HG02884 (cell line): ENCODE data around the gene FBRS.
"Not testable (repeated sequence)": the region's sequence is repeated elsewhere in the genome, so short reads cannot be mapped to it uniquely, and the experiment has no call there.

Source experiments
- ATAC-seq: cut with Tn5 transposase; IDR thresholded peaks from one replicate; pipeline ENCODE4 v1.9.1; 2021; ENCODE audit warnings: mild to moderate bottlenecking, moderate library complexity; ENCODE audit not compliant: unreplicated experiment

The FBRS gene

GRCh38 chr16:30663820-30664219 lies 5.6 kb downstream of the FBRS start:
- ATAC-seq = no peak

- ATAC-seq = no peak
Measured at GRCh38 chr16:30664616-30665109, 6.4 kb downstream of the FBRS start.

DNA sequence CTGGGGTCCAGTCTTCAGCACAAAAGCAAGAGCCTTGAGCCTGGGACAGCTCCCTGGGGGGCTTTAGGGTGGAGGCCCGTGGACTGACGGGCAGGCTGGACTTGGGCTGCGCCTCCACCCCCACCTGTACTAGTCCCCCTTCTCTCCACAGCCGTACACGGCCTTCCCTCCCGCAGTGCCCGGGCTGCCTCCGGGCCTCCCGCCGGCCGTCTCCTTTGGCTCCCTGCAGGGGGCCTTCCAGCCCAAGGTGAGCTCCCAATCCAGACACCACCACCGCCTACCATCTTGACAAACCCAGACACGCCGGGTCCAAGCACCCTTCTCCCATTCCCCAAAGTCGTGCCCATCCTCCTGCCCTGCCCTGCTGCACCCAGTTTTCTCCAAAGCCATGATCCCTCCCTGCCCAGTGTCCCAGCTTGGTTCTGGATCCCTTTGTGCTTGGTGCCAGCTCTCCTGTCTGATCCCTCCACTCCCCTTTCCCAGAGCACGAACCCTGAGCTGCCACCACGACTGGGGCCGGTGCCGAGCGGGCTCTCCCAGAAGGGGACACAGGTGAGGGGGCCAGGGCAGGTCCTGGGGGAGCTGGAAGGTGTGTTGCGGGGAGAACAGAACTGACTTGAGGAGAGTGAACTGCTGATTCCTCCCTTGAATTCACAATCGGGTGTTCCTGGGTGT lies 7.1 kb downstream of the FBRS start:
- ATAC-seq = no peak

DNA sequence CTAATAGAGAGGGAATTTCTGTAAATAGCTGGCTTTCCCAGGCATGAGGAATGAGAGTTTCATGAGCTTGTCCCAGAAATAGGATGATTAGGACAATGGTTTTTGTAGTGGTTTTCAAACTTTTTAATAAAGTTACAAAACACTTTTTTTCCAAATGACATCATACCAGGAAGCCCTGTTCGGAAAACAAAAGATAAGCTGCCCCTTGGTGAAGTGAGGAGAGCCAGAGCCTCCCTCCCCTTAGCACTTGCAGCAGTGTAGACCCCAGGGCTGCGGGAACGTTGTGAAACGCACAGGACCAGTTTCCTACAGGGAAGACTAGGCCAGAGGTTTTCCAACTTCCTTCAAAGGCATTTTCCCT lies 7.6 kb downstream of the FBRS start:
- ATAC-seq = no peak

DNA sequence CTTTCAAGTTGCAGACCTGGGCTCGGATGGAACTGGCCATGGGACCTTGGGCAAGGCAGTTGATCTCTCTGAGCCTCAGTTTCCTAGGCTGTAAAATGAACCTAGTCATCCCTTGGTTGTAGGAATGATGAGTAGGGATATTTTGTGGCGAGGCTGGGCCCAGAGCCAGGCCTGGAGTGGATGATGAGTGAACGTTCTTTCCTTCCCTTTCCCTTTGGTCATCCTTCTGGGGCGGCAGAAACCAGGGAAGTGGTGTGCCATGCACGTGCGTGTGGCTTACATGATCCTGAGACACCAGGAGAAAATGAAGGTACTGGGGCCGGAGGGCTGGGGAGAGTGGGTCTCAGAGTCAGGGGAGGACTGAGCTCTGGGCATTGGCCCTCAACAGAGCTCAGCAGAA lies 8.4 kb downstream of the FBRS start:
- ATAC-seq = no peak

DNA sequence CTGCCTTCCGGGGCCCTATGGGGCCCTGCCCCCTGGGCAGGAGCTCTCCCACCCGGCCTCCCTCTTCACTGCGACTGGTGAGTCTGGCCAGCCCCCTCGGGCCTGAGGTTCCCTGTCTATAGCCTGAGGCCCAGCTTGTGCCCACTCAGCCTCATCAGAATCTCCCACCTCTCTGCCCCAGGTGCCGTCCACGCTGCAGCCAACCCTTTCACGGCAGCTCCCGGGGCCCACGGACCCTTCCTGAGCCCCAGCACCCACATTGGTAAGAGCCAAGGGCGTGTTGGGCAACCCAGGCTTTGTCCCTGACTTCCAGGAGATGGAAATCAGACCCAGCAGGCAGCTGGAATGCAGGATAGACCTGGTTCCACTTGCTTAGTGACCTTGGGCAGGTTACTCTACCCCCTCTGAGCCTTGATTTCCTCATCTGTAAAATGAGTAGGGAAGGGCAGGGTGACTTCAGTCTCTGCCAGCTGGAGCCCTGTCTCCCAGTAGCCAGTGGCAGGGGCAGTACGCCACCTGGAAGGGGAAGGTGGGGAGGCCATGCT lies 9.2 kb downstream of the FBRS start:
- no peak for ATAC-seq

DNA sequence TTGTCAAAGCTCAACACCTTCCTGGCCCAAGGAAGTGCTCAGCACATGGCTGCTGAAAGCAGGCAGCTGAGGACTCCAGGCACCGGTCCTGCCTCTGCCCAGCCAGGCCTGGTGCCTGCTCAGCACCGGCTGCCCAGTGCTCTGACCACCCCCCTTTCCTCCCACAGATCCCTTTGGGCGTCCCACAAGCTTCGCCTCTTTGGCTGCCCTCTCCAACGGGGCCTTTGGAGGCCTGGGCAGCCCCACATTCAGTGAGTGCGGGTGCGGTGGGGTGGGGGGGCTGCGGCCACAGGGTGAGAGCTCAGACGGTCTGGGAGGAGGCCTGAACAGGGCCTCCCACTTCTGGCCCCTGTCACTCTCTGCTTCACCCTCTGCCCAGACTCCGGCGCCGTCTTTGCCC lies 10.2 kb downstream of the FBRS start:
- no peak for ATAC-seq

DNA sequence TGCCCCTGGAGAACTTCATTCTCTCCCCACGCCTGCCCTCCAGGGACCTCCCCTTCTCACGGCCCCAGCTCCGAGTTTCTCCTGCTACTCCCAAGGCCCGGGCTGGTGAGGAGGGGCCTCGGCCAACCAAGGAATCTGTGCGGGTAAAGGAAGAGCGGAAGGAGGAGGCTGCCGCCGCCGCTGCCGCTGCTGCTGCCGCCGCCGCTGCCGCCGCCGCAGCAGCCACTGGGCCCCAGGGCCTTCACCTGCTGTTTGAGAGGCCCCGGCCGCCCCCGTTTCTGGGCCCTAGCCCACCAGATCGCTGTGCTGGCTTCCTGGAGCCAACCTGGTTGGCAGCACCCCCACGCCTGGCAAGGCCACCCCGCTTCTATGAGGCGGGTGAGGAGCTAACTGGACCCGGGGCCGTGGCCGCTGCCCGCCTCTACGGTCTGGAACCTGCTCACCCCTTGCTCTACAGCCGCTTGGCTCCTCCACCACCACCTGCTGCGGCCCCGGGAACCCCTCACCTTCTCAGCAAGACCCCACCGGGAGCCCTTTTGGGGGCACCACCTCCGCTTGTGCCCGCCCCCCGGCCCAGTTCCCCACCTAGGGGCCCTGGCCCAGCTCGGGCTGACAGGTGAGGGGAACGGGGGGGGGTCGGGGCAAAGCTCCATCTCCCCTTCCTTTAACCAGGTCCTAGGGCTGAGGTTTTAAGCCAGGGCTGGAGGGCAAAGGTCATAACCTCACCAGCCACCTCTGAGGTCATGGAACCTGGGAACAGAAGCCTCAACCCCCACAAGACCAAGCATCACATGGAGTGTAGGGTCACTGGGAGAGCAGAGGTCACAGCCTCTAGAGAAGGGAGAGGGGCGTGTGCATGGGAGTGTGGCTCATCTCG lies 11.0 kb downstream of the FBRS start:
- ATAC-seq = no peak

DNA sequence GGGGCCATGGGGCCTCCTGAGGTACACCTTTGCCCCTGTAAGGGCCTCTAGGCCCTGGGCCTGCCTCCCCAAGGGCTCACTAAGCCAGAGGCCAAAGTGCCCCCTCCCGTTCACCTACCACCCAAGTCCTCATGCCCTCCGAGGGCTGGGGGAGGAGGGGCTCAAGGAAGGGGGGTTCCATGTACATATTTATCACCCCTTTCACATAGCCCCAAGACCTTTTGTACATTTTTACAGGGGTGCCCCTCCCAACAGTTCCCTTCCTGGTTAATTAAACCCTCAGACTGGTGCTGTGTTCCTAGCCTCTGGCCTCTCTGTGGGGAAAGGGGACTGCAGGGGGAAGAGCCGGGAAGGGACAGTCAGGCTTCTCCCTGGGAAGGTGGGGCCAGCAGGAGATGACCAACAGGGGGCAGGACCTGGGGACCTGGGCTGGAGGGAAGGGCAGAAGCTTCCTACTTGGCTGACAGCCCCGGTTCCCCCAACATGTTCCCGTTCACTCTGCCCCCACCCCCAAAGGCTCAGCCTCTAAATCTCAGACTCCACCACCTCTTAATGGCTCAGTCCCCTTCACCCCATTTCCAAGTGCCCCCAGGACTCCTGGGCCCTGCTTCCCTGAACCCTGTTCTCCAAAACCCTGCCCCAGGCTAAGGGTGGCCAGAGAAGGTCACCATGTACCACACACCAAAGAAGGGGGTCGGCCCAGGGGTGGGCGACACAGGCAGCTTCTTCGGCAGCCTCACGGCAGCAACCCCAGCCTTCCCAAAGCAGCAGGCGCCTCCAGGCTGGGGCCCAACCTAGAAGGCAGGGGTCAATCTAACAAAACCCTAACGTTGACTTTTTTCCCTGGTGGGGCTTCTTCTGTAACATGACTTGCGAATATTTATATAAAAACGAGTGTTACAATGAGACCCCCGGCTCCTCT lies 11.9 kb downstream of the FBRS start:
- ATAC-seq = no peak

DNA sequence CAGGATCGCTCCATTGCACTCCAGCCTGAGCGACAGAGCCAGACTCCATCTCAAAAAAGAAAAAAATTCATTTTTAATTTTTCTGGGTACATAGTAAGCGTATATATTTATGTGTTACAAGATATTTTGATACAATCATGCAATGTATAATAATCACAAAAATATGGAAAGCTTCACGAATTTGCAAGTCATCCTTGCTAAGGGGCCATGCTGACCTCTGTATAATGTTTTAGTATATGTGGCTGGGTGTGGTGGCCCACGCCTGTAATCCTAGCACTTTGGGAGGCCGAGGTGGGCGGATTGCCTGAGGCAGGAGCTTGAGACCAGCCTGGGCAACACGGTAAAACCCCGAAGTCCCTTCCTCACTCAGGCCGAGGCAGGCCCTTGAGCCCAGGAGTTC lies 16.9 kb downstream of the FBRS start:
- ATAC-seq = no peak

GRCh38 chr16:30677931-30678585 lies 19.8 kb downstream of the FBRS start:
- no peak for ATAC-seq

- ATAC-seq = no peak
Measured at GRCh38 chr16:30678586-30678970, 20.3 kb downstream of the FBRS start.

DNA sequence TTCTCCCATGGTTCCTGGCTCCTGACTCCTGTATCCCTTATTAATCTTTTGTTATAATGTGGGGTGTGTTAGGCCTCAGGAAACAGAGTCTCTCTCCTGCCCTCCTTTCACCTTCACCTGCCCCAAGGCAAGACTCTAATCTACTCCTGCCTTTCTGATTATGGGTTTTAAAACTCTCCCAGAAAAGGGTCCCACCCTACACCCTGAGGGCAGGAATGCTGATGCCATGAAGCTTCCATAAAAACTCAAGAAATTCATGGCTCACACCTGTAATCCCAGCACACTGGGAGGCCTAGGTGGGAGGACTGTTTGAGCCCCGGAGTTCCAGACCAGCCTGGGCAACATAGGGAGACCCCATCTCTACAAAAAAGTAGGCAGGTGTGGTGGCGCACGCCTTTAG lies 22.1 kb downstream of the FBRS start:
- ATAC-seq = no peak

DNA sequence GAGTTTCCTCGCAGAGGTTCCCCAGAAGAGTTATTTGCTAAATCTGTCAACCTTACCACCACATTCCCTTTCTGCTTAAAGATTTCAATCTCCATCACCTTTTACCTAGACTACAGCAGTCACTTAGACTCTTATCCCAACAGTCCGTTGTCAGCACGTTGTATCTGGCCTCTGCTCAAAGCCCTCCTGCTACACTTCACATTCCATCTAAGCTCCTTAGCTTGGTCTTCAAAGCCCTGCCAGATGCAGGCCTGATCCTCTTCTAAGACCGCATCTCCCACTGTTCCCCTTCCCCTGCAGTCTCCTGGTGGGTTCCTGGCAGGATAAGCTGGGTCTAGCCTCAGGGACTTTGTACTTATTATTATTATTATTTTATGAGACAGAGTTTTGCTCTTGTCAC lies 30.5 kb downstream of the FBRS start:
- no peak for ATAC-seq

GRCh38 chr16:30691907-30692306 lies 33.7 kb downstream of the FBRS start:
- no peak for ATAC-seq

- ATAC-seq = no peak
Measured at GRCh38 chr16:30692396-30693064, 34.3 kb downstream of the FBRS start.

GRCh38 chr16:30694926-30695693 lies 36.9 kb downstream of the FBRS start:
- ATAC-seq = no peak

- ATAC-seq = not testable (repeated sequence)
Measured at GRCh38 chr16:30696646-30697045, 38.4 kb downstream of the FBRS start.
